Measurements from ENCODE around the gene TMEM107.
A peak's percentile ranks its signal among the peaks of the same experiment; 100 is the strongest.

The TMEM107 gene

DNA sequence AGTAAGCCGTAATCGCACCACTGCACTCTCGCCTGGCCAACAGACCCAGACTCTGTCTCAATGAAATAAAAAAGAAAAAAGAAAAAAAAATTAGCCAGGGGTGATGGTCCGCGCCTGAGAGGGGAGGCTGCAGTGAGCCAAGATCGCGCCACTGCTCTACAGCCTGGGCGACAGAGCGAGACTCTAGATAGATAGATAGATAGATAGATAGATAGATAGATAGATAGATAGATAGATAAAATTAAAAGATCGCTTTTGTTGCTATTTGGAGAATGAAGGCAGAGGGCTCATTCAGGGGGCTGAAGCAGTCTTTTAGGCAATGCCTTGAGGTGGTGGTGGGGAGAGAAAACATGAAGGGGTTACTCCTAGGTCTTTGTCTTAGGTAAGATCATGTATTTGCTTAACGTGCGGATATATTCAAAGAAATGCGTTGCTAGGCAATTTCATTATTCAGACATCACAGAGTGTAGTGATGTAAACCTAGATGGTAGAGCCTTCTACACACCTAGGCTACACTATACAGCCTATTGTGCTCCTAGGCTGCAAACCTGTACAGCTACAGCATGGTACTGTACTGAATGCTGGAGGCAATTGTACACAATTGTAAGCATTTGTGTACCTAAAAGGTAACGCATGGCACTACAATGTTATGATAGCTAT is 47.9 kb downstream of the TMEM107 start:
- DNase-seq: no peak

DNA sequence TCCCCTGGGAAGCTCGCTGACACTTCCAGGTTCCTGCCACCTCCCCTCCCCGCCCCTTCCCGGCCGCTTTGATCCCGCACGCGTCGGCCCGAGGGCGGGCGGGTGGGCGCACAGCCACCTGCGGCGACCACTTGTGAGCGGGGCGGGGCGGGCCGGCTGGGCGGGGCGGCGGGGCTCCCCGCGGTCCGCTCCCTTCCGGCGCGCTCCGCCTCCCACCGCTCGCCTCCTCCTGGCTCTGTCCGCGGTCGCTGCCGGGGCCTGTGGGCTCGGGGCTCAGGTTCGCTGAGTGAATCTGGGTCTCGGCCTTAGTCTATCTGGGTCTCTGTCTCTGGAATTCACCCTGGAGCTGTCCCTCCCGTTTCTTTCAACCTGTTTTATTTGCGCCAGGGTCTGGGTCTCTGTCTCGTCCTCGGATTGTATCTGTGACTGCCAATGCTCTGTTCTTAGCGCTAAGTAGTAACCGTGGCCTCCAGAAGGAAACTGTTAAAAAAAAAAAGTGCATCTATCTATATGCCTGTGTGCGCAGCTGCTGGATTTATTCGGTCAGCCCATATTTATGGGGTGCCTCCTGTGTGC is 49.6 kb downstream of the TMEM107 start:
- no peak for DNase-seq

DNA sequence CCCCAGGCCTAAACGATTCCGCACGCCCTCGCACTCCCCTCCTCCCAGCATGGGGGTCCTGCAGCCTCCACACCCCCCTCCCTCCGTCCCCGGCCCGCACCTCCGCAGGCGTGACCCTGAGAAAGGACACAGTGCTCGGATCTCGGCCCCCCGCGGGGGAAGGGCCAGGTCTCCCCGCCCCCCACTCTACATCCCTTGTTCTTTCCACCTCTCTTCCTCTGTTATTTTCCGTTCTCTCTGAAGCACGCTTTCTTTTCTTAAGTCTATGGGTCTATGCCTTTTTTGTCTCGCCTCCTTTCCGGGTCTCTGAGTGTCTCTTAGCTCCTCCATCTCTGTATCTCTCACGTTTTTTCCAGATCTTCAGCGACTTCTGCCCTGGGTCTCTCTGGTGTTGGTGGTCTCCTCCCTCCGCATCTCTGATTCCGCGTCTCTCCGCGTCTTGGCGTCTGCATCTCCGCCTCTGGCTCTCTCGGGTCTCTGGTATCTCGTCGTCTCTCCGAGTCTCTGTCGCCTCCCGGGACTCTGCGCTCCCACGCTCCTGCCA is 50.2 kb downstream of the TMEM107 start:
- DNase-seq: no peak

DNA sequence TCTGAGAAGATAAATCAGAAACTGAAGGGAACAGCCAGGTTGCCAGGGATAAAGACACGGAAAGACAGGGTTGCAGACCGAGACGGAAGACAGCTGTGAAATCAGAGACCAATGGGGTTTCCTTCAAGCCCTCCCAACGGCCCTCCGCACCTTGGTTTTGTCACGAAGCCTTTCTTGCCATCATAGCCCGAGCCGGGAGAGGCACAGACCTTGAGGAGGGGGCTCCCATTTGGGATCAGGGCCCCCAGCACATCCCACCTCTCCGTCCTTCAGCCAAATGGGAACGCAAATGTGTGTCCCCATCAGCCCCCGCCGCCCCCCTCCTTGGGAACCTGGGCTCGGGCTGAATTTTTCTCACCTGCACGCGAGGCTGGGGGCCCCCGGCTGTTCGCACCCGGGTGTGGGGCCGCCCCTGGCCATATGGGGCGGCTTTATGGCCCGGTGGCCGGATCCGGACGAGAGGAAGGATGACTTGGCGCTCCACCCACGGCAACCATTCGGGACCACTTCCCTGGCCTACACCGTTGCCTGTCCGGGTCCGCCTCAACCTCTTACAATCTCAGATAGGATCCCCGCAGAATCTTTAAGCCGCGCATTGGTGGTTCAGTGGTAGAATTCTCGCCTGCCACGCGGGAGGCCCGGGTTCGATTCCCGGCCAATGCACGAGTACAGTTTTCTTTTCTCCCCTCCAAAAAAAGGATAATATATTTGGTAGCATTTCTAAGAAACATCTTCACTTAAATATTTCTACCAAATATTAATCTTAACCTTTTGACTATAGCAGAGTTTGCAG is 50.8 kb downstream of the TMEM107 start:
- DNase-seq: peak; percentile 87

DNA sequence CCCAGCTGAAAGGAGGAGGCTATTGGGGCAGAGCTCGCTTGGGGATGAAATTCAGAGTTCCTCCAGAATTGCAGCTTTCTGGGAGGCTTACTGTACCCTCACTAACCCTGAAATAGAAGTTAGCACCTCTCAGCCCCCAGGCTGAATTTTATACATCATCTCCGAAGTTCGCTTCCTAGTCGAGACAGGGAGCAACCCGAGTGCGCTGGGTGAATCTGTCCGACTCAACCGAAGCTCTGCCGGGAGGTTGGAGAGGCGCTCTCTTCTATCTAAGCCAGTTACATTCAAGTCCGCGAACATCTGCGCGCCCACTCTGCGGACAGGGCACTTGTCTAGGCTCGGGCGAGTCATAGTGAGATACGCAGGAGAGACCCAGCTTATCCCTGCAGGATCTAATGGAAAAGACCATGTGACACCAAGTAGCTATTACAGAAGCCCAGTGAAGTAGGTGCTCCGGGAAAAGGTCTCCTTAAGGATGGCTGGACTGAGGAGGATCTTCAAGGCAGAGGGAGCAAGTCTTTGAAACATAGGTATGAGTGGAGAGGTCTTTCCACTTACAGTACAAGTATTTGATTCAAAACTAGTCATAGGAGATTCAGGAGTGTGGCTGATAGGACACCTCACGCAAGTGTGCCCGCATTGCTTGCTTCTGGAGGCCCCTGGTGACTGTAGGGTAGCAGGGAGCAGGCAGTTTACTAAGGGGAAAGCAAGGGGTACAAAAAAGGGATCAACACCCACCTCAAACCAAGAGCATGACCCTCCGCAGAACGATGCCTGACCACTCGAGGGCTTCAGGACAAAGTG is 51.6 kb downstream of the TMEM107 start:
- no peak for DNase-seq

DNA sequence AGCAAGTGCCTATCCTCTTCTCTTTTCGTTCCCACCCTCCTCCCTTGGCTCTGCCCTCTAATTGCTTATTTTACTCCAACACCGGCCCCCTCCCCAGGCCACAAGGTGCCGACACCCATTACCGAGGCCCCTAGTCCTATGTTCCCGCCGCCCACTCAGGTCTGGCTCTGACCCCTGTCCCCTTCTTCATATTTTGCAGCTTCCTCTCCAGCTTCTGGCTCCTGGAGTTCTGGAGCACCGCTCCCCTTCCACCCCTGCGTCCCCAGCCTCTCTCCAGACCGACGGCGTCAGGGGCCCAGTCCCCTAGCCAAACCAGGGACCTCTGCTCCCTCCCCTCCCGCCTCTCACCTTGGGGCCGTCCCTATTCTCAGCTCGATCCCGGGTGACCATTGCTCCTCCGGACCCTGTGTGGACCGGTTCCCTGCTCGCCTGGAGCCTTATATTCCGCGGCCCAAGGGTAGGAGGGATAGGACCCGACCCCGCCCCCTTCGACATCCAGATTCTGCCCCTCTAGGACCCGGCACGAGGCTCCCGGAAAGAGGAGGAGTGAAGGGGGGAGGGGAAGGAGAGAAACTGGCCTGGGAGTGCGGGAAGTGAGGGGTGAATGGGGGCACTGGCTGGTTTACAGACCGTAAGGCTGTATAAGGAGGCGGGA is 52.4 kb downstream of the TMEM107 start, which contains the start of gene HES7:
Gene HES7 (minus strand): TSS at position 412 of the 655 bp plus-strand sequence. CDS start 22 bp downstream, at position 390.
- DNase-seq: no peak

DNA sequence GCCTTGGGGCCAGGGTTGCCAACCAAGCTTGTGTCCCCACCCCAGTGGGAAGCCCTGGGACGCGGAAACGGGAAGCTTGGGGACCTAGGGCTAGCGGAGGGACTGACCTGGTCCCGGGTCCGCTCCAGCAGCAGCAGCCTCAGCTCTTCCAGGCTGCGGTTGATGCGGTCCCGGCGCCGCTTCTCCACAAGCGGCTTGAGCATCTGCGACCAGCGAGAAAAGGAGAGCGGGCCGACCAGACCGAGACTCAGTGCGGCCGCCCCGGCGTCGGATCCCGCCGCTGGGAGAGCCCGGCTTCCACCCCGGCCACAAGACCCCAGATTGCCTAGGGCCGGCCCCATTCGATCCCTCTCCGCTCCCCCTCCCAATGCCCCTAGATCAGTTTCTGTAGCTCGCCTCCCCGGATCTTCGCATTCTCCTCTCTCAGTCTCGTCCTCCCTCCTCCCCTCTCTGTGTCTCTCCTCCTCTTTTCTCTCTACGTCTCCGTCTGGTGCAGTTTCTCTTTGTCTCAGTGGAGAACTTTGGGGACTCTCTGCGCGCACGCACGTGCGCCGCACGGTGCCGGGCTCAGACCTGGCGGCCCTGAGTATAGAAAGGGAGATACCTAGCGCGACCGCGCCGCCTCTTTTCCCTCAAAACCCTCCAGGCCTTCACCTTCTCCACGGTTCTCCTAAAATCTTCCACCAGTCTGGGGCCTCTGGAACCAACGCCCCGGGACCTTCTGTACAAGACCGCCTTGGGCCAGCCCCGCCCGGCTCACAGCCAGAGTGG is 53.1 kb downstream of the TMEM107 start:
- no peak for DNase-seq
